H1 (cell line): ENCODE measurements around the gene USP35. TPM values are rescaled to one million over a fixed set of nuclear protein-coding genes. Genes with fewer than 3 reads are reported as not detected.

Source experiments
- CTCF ChIA-PET: fragments of 300-600 bp; sonication (Branson Sonifier 250); formaldehyde crosslinking; loops from one replicate; lab custom pipeline; 2021; ENCODE audit not compliant: partially characterized antibody; lab: Charles Lee
- POLR2A ChIA-PET: fragments of 300-600 bp; sonication (Branson Sonifier 250); formaldehyde crosslinking; loops from one replicate; lab custom pipeline; 2021; ENCODE audit warnings: inconsistent platforms; ENCODE audit not compliant: partially characterized antibody; lab: Charles Lee
- DNase-seq, 2 experiments: peaks; one replicate each; pipeline versions ENCODE4 v3.0.0 to v3.0.0-alpha.2; 2010 to 2022; ENCODE audit warnings: low spot score in 2 of 2, low read depth in 1 of 2, mixed read lengths in 1 of 2
- FAIRE-seq: peaks from 2 replicates; lab custom pipeline; 2011; peaks lifted over from hg19 to GRCh38; lab: Jason Lieb, UNC
- H2AFZ ChIP-seq: 2 replicates; pipeline ENCODE4 v1.8.1; 2012; ENCODE audit warnings: low read length, inconsistent platforms
- H2AK5ac ChIP-seq: 2 replicates; pipeline ENCODE4 v1.6.1; 2013; ENCODE audit warnings: low read depth, low read length
- H2BK120ac ChIP-seq: replicated peaks from 2 replicates; pipeline ENCODE3; 2013; ENCODE audit warnings: low read depth, low read length, inconsistent platforms
- H2BK12ac ChIP-seq: 2 replicates; pipeline ENCODE4 v1.6.1; 2013; ENCODE audit warnings: low read depth, low read length
- H2BK15ac ChIP-seq: 2 replicates; pipeline ENCODE4 v1.6.1; 2013; ENCODE audit warnings: low read length
- H2BK20ac ChIP-seq: 2 replicates; pipeline ENCODE4 v1.6.1; 2013; ENCODE audit warnings: low read length
- H2BK5ac ChIP-seq: 2 replicates; pipeline ENCODE4 v1.6.1; 2013; ENCODE audit warnings: low read depth, low read length
- H3K14ac ChIP-seq: 2 replicates; pipeline ENCODE4 v1.6.1; 2013; ENCODE audit warnings: inconsistent platforms; ENCODE audit not compliant: insufficient read length
- H3K18ac ChIP-seq: 2 replicates; pipeline ENCODE4 v1.6.1; 2013; ENCODE audit warnings: low read length; ENCODE audit errors: extremely low read depth
- H3K23ac ChIP-seq: 2 replicates; pipeline ENCODE4 v1.6.1; 2013; ENCODE audit warnings: inconsistent platforms; ENCODE audit not compliant: insufficient read length
- H3K23me2 ChIP-seq: 2 replicates; pipeline ENCODE4 v1.6.1; 2013; ENCODE audit warnings: low read depth, low read length
- H3K27ac ChIP-seq: 2 replicates; pipeline ENCODE4 v1.6.1; 2011; ENCODE audit warnings: low read depth, low read length, inconsistent platforms
- H3K27me3 ChIP-seq, 4 experiments: replicated peaks in 1 of 4; 1 replicate in 1 of 4; 2 replicates in 3 of 4; pipeline versions ENCODE4 v1.6.1 to v1.8.1; 2011 to 2013; ENCODE audit warnings: low read length in 3 of 4, mild to moderate bottlenecking in 3 of 4, inconsistent platforms in 2 of 4, mixed read lengths in 2 of 4, moderate library complexity in 1 of 4; ENCODE audit not compliant: control insufficient read depth in 3 of 4, insufficient read depth in 3 of 4; ENCODE audit errors: extremely low read depth in 1 of 4
- H3K36me3 ChIP-seq, 4 experiments: 2 replicates each; pipeline versions ENCODE4 v1.6.1 to v1.8.1; 2011 to 2013; ENCODE audit warnings: mild to moderate bottlenecking in 4 of 4, low read length in 3 of 4, moderate library complexity in 2 of 4, control low read depth in 1 of 4, inconsistent platforms in 1 of 4; ENCODE audit not compliant: insufficient read depth in 4 of 4, control insufficient read depth in 2 of 4
- H3K4ac ChIP-seq: replicated peaks from 2 replicates; pipeline ENCODE3; 2013; ENCODE audit warnings: low read length, low read depth, mixed read lengths, inconsistent platforms; ENCODE audit not compliant: insufficient read length
- H3K4me1 ChIP-seq, 4 experiments: replicated peaks in 1 of 4; 1 replicate in 1 of 4; 2 replicates in 3 of 4; pipeline versions ENCODE4 v1.6.1 to v1.8.1; 2011 to 2013; ENCODE audit warnings: low read length in 3 of 4, inconsistent platforms in 2 of 4, mixed read lengths in 1 of 4; ENCODE audit not compliant: insufficient read depth in 4 of 4, control insufficient read depth in 3 of 4
- H3K4me2 ChIP-seq, 2 experiments: 2 replicates each; pipeline versions ENCODE4 v1.6.1 to v1.8.1; 2011 to 2013; ENCODE audit warnings: low read depth in 2 of 2, low read length in 2 of 2, control low read depth in 1 of 2, inconsistent platforms in 1 of 2, mild to moderate bottlenecking in 1 of 2; ENCODE audit not compliant: insufficient read depth in 1 of 2
- H3K4me3 ChIP-seq, 4 experiments: fragments of 200-600, 300-600 bp in 1 of 4; sonication (generic), shearing (Covaris generic), sonication (Bioruptor Twin) in 1 of 4; 2 replicates each; pipeline versions ENCODE4 v1.5.1 to v1.8.1; 2011 to 2016; ENCODE audit warnings: low read length in 4 of 4, low read depth in 3 of 4, control low read depth in 2 of 4, inconsistent platforms in 2 of 4, mild to moderate bottlenecking in 2 of 4, mixed read lengths in 1 of 4, moderate library complexity in 1 of 4; ENCODE audit not compliant: insufficient read depth in 2 of 4; ENCODE audit errors: extremely low read depth in 1 of 4
- H3K56ac ChIP-seq: replicated peaks from 2 replicates; pipeline ENCODE3; 2013; ENCODE audit warnings: low read depth, mild to moderate bottlenecking, mixed read lengths, low read length, inconsistent platforms; ENCODE audit not compliant: insufficient read length
- H3K79me1 ChIP-seq: 2 replicates; pipeline ENCODE4 v1.6.1; 2013; ENCODE audit warnings: low read depth, low read length, control low read depth
- H3K79me2 ChIP-seq, 2 experiments: 2 replicates each; pipeline versions ENCODE4 v1.6.1 to v1.8.1; 2012 to 2013; ENCODE audit warnings: low read length in 2 of 2, mild to moderate bottlenecking in 2 of 2, inconsistent platforms in 1 of 2; ENCODE audit not compliant: insufficient read depth in 2 of 2, control insufficient read depth in 1 of 2
- H3K9ac ChIP-seq, 4 experiments: replicated peaks in 1 of 4; 1 replicate in 1 of 4; 2 replicates in 3 of 4; pipeline versions ENCODE4 v1.6.1 to v1.8.1; 2011 to 2013; ENCODE audit warnings: low read depth in 3 of 4, low read length in 3 of 4, control low read depth in 2 of 4, mild to moderate bottlenecking in 2 of 4, moderate library complexity in 2 of 4, inconsistent platforms in 1 of 4; ENCODE audit errors: extremely low read depth in 1 of 4
- H3K9me3 ChIP-seq, 2 experiments: 2 replicates each; pipeline versions ENCODE4 v1.6.1 to v1.8.1; 2012 to 2013; ENCODE audit warnings: mild to moderate bottlenecking in 2 of 2, moderate library complexity in 2 of 2, control low read depth in 1 of 2, inconsistent platforms in 1 of 2, low read depth in 1 of 2, low read length in 1 of 2, mixed read lengths in 1 of 2; ENCODE audit not compliant: insufficient read depth in 2 of 2
- H4K20me1 ChIP-seq, 2 experiments: replicated peaks in 1 of 2; 2 replicates each; pipeline versions ENCODE3 to v1.8.1; 2011 to 2013; ENCODE audit warnings: inconsistent platforms in 2 of 2, low read length in 2 of 2, mild to moderate bottlenecking in 1 of 2; ENCODE audit not compliant: insufficient read depth in 2 of 2, control insufficient read depth in 1 of 2
- H4K5ac ChIP-seq: 2 replicates; pipeline ENCODE4 v1.6.1; 2013; ENCODE audit warnings: low read length, low read depth, mixed read lengths, inconsistent platforms; ENCODE audit not compliant: insufficient read length
- H4K8ac ChIP-seq: 2 replicates; pipeline ENCODE4 v1.8.0; 2013; ENCODE audit warnings: mild to moderate bottlenecking, moderate library complexity, low read length, inconsistent platforms; ENCODE audit not compliant: insufficient read depth; ENCODE audit errors: extremely low read depth
- H4K91ac ChIP-seq: replicated peaks from 2 replicates; pipeline ENCODE3; 2013; ENCODE audit warnings: low read length, mixed read lengths, inconsistent platforms; ENCODE audit not compliant: insufficient read length
- CHD1 ChIP-seq: IDR thresholded peaks from 2 replicates; pipeline ENCODE4 v1.6.1; 2012; ENCODE audit warnings: low read depth, low read length, improper control_type of control experiment
- EP300 ChIP-seq, 2 experiments: IDR thresholded peaks; 1 replicate in 1 of 2; 2 replicates in 1 of 2; pipeline ENCODE4 v1.6.1; 2011 to 2012; ENCODE audit warnings: low read depth in 2 of 2, low read length in 2 of 2, mild to moderate bottlenecking in 2 of 2, borderline replicate concordance in 1 of 2, inconsistent platforms in 1 of 2, moderate library complexity in 1 of 2
- GTF2F1 ChIP-seq: IDR thresholded peaks from 2 replicates; pipeline ENCODE4 v1.6.1; 2012; ENCODE audit warnings: low read depth, low read length, improper control_type of control experiment, borderline replicate concordance
- TAF1 ChIP-seq: IDR thresholded peaks from 2 replicates; pipeline ENCODE4 v1.6.1; 2011; ENCODE audit warnings: mild to moderate bottlenecking, low read depth, low read length
- TBP ChIP-seq: IDR thresholded peaks from 2 replicates; pipeline ENCODE4 v1.6.1; 2011; ENCODE audit warnings: low read depth, low read length, improper control_type of control experiment
- ZNF274 ChIP-seq: IDR thresholded peaks from 2 replicates; pipeline ENCODE4 v1.7.0; 2012; ENCODE audit warnings: low read length, borderline replicate concordance; ENCODE audit errors: extremely low read depth
- WGBS, 2 experiments: shearing (Covaris generic) in 1 of 2; methylation state at CpG; one replicate each; pipeline versions ENCODE4 v1.1.6 to v1.1.7; 2013 to 2015; ENCODE audit warnings: low lambda C conversion rate in 2 of 2, mixed read lengths in 2 of 2, inconsistent platforms in 1 of 2, low coverage in 1 of 2, missing lambda C conversion rate in 1 of 2; ENCODE audit not compliant: insufficient replicate concordance in 2 of 2, insufficient coverage in 1 of 2, insufficient read length in 1 of 2; ENCODE audit errors: extremely low coverage in 1 of 2, missing lambda C conversion rate in 1 of 2; 5-methylcytosine and 5-hydroxymethylcytosine counted together
- polyA plus RNA-seq, 7 experiments: library from polyadenylated mRNA; depleted of rRNA in 3 of 7; stranded (reverse) in 5 of 7; unstranded in 2 of 7; fragments of >200 nt in 5 of 7; fragments of 200-250 nt in 2 of 7; gene quantifications; 1 replicate in 5 of 7; 2 replicates in 1 of 7; 4 replicates in 1 of 7; pipeline versions ENCODE4 v1.2.1 to v1.2.3, GENCODE V29; 2011 to 2013; ENCODE audit warnings: missing spikeins in 2 of 7, mixed read lengths in 2 of 7
- total RNA-seq: library from RNA; stranded (reverse); fragmentation: NEBNext Ultra II Directional; extraction: Animal tissue kit (Norgen Biotek cat#: 25700); gene quantifications from 2 replicates; pipeline ENCODE4 v1.2.1, GENCODE V29; 2021
- TF ChIP-seq, protein P1 (sequence below): IDR thresholded peaks from 2 replicates; pipeline ENCODE4 v1.6.1; 2011; ENCODE audit warnings: low read depth, mild to moderate bottlenecking, low read length; ENCODE audit not compliant: insufficient read depth
- TF ChIP-seq, protein P2 (sequence below): IDR thresholded peaks from 2 replicates; pipeline ENCODE4 v1.6.1; 2012; ENCODE audit warnings: inconsistent platforms

Gene USP35
- total and polyA plus RNA-seq, 2 of the 8 experiments (the other 6 are each of a cell fraction or from before 2014, with no cell fraction given): 4.6 to 6.8 TPM

DNA sequence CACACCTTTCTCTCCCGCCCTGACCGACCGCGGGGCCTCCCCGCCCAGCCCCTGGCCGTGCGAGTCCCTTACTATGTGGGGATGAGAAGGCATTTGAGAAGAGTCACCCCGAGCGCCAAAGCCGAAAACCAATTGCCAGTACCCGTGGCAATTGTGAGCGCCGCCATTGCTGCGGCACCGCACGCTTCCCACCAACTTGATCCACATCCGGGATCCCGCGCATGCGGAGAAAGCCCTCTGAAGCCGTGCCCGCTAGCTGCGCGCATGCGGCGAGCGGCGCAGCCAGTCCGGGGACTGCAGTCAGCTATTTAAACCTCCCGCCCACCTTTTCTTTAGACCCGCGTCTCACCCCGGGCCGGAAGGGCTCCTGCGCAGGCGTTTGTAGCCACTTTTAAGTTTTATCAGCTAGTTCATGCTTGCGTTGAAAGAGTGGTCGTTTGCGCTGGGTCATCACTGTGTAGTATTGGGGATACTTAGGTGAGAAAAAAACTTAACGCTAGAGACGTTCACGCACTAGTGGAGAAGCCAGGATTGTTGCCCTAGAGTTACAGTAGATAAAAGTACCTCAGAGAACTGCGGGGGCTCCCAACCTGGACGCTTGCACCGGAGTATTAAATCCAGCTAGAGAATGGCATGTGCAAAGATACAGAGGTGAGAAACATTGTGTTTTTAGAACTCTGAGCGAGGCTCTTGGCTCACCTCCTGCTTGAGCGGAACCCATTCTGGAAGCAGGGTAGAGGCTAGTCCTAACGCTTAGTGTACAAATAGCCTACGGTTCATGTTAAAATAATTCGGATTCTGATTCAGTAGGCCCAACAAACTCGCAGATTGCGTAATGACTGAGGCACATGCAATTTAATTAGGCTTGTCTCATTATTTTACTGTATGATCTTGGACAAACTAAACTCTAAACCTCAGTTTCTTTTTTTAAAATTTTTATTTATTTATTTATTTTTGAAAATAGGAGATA, 49.0 kb upstream of the USP35 start, which contains the start of gene ALG8:
Gene ALG8 (minus strand): TSS at position 205 of the 970 bp plus-strand sequence. CDS start 38 bp downstream, at position 167.
- peak within 1 kb of the TSS; percentile 87 for H3K27ac ChIP-seq
- H3K4me2 ChIP-seq: peak within 1 kb of the TSS; percentile 76 to 82
- peak within 1 kb of the TSS; percentile 89 for H2BK5ac ChIP-seq
- peak within 1 kb of the TSS; percentile 90 for H2BK15ac ChIP-seq
- H3K4ac ChIP-seq: peak within 1 kb of the TSS; percentile 62
- 0 out of 2 replicates have a peak, but pooled peaks cover 3% of the 10 kb centered on the region for H3K79me1 ChIP-seq
- H2BK12ac ChIP-seq: no peak within 1 kb of the TSS; the same call in 1 of the 2 replicates
- no peak within 1 kb of the TSS for H3K23ac ChIP-seq
- H4K5ac ChIP-seq: peak within 1 kb of the TSS; percentile 65
- peaks cover 0 to 25% of the 10 kb centered on the region in 2 experiments; a peak in 3 of 4 replicates for H3K79me2 ChIP-seq
- no peaks in the 10 kb centered on the region for H3K27me3 ChIP-seq
- no peaks in the 10 kb centered on the region; a peak in 1 of 7 replicates for H3K4me1 ChIP-seq
- H3K18ac ChIP-seq: peak within 1 kb of the TSS; percentile 89
- H3K9me3 ChIP-seq: no peaks in the 10 kb centered on the region
- H3K56ac ChIP-seq: peak within 1 kb of the TSS; percentile 38
- H4K91ac ChIP-seq: peak within 1 kb of the TSS; percentile 78
- H4K20me1 ChIP-seq: no peaks in the 10 kb centered on the region
- peak within 1 kb of the TSS; percentile 84 for H2AFZ ChIP-seq
- CTCF ChIA-PET: interaction anchor here (0.6 kb wide), 1 partner anchor 659 kb away, joined by 6 read pairs; no protein-coding TSS in a partner anchor
- FAIRE-seq (no peak), DNase-seq (peak; percentile 87 to 95)
- no peak within 1 kb of the TSS for H3K14ac ChIP-seq
- no peak within 1 kb of the TSS for H2BK20ac ChIP-seq
- POLR2A ChIA-PET: interaction anchor here (0.6 to 4.5 kb wide), 25 partner anchors 8 to 444 kb away, joined by 3 to 32 read pairs (median 4); partner anchors contain the start of genes INTS4, KCTD21, NARS2 and NDUFC2
- H3K36me3 ChIP-seq: peaks cover 2 to 8% (median 5%) of the 10 kb centered on the region in 4 experiments; a peak in 5 of 8 replicates
- peaks cover 13% of the 10 kb centered on the region for H3K23me2 ChIP-seq
- H2BK120ac ChIP-seq: peak within 1 kb of the TSS; percentile 14
- 0 out of 2 replicates have a peak within 1 kb of the TSS, but pooled peaks have one; percentile 30 for H2AK5ac ChIP-seq
- peak within 1 kb of the TSS; percentile 84 to 94 (median 92) for H3K9ac ChIP-seq
- H4K8ac ChIP-seq: peak within 1 kb of the TSS; percentile 98
- 6% methylated on average over 52 of the region's 52 CpGs; no CpG with 5 or more reads in 1 of the 2 experiments for WGBS, 2 experiments
- H3K4me3 ChIP-seq: peak within 1 kb of the TSS; percentile 75 to 91 (median 84)
- TF ChIP-seq EP300 (IDR thresholded peaks at IDR 0.05; ENCODE audit: borderline replicate concordance in 1 of 2, low read depth in 2 of 2, low read length in 2 of 2): no peak
- peak; percentile 77; the same call in 1 of the 2 replicates for TF ChIP-seq GTF2F1
- TF ChIP-seq CHD1: 0 out of 2 replicates have a peak, but pooled peaks have one; percentile 29
- TF ChIP-seq TAF1: peak; percentile 96
- TF ChIP-seq, protein P1, sequence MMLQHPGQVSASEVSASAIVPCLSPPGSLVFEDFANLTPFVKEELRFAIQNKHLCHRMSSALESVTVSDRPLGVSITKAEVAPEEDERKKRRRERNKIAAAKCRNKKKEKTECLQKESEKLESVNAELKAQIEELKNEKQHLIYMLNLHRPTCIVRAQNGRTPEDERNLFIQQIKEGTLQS: no peak
- TF ChIP-seq TBP: peak; percentile 91
- TF ChIP-seq, protein P2, sequence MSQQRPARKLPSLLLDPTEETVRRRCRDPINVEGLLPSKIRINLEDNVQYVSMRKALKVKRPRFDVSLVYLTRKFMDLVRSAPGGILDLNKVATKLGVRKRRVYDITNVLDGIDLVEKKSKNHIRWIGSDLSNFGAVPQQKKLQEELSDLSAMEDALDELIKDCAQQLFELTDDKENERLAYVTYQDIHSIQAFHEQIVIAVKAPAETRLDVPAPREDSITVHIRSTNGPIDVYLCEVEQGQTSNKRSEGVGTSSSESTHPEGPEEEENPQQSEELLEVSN: peak; percentile 99
- no peak for TF ChIP-seq ZNF274
